Tibial artery (tissue), 4 donors: ENCODE results near the gene CDC5L.

Experiments used
- DNase-seq, 2 donors: peaks; one replicate each; pipeline ENCODE4 v3.0.0-alpha.2; 2019
- H3K27ac ChIP-seq, 2 donors: fragments of 200-600 bp; sonication (generic) in 1 of 2; 1 replicate in 1 of 2; 2 replicates in 1 of 2; pipeline ENCODE4 v1.5.1; 2018 to 2019; ENCODE audit warnings: mild to moderate bottlenecking in 1 of 2
- H3K27me3 ChIP-seq, 2 donors: fragments of 200-600 bp; sonication (generic) in 1 of 2; one replicate each; pipeline versions ENCODE4 v1.5.1 to v1.6.0; 2016 to 2019
- H3K36me3 ChIP-seq, 3 donors: fragments of 200-600 bp; sonication (generic) in 2 of 3; one replicate each; pipeline ENCODE4 v1.5.1; 2016 to 2019; ENCODE audit warnings: mild to moderate bottlenecking in 2 of 3
- H3K4me1 ChIP-seq, 4 donors: fragments of 200-600 bp; sonication (generic) in 2 of 4; 1 replicate in 3 of 4; 2 replicates in 1 of 4; pipeline ENCODE4 v1.5.1; 2016 to 2019
- H3K4me3 ChIP-seq, 2 donors: fragments of 200-600 bp; sonication (generic) in 1 of 2; 1 replicate in 1 of 2; 2 replicates in 1 of 2; pipeline ENCODE4 v1.5.1; 2018 to 2019; ENCODE audit warnings: mild to moderate bottlenecking in 2 of 2
- H3K9me3 ChIP-seq, 3 donors: fragments of 200-600 bp; sonication (generic) in 1 of 3; one replicate each; pipeline ENCODE4 v1.5.1; 2016 to 2019
- CTCF ChIP-seq, 2 experiments: fragments of 200-600 bp in 1 of 2; fragments of 450-650 bp in 1 of 2; IDR thresholded peaks; one replicate each; pipeline ENCODE4 v1.5.1; 2017 to 2019; ENCODE audit warnings: antibody characterized with exemption in 2 of 2, mild to moderate bottlenecking in 1 of 2, moderate library complexity in 1 of 2
- intact Hi-C: fragments of 100-400 bp; cut with DNase I; formaldehyde crosslinking; loops from one replicate; pipeline ENCODE4 v1.15.0; 2023; ENCODE audit warnings: low total_unique reads

Gene CDC5L

DNA sequence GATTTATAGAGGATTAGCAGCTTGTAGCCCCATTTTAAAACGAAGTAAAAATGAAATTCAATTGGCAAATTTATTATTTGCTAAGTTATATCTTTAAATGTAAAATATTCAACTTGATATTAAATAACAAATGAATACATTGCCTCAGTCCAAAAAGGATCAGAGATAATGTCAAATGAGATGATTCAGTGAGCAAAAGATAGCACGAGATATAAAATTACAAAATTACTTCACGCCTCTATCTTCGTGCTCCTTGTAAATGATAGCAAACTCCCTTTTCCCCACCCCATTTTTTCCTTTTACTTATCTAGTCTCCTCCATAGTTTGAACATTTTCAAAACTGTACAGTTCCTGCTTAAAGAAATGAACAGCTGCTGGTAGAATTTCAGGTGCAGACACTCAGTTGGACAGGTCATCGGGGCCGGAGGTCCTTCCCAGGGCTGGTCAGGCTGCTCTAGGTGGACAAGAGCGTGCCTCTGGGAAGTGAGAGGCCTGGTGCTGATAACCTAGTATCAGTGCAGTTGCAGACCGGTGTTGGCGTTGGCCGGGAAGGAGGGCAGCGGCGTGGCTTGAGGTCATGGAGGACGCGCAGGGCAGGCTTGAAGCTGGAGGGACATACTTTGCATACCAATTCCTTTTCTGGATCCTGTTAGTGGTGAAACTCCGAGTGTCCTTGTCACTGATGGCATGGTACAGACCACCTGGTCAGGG lies 83.9 kb downstream of the CDC5L start:
- Histone ChIP-seq H3K9me3 (no peaks in the 10 kb centered on the region), H3K27ac (no peak overlapping the region), H3K36me3 (no peaks in the 10 kb centered on the region), H3K4me3 (no peak overlapping the region), H3K27me3 (peaks cover 0 to 14% of the 10 kb centered on the region in 2 donors), H3K4me1 (peaks cover 0 to 7% (median 5%) of the 10 kb centered on the region in 4 donors)
- no peak for TF ChIP-seq CTCF (IDR thresholded peaks at IDR 0.05)
- no peak for DNase-seq
- intact Hi-C loops: loop anchor here (10.0 kb wide), 2 partner anchors 1243 to 1453 kb away; no protein-coding TSS in a partner anchor

- TF ChIP-seq CTCF (IDR thresholded peaks at IDR 0.05): no peak
- no peaks in the 10 kb centered on the region for H3K36me3 ChIP-seq
- no peak for DNase-seq
- H3K27me3 ChIP-seq: peaks cover 0 to 5% of the 10 kb centered on the region in 2 donors
- peaks cover 0 to 7% (median 5%) of the 10 kb centered on the region in 4 donors for H3K4me1 ChIP-seq
- no peaks in the 10 kb centered on the region for H3K9me3 ChIP-seq
- intact Hi-C loops: loop anchor here (10.0 kb wide), 2 partner anchors 1242 to 1452 kb away; no protein-coding TSS in a partner anchor
- H3K4me3 ChIP-seq: no peak overlapping the region
- H3K27ac ChIP-seq: no peak overlapping the region
Observed at GRCh38 chr6:44472250-44472945, 84.9 kb downstream of the CDC5L start.

DNA sequence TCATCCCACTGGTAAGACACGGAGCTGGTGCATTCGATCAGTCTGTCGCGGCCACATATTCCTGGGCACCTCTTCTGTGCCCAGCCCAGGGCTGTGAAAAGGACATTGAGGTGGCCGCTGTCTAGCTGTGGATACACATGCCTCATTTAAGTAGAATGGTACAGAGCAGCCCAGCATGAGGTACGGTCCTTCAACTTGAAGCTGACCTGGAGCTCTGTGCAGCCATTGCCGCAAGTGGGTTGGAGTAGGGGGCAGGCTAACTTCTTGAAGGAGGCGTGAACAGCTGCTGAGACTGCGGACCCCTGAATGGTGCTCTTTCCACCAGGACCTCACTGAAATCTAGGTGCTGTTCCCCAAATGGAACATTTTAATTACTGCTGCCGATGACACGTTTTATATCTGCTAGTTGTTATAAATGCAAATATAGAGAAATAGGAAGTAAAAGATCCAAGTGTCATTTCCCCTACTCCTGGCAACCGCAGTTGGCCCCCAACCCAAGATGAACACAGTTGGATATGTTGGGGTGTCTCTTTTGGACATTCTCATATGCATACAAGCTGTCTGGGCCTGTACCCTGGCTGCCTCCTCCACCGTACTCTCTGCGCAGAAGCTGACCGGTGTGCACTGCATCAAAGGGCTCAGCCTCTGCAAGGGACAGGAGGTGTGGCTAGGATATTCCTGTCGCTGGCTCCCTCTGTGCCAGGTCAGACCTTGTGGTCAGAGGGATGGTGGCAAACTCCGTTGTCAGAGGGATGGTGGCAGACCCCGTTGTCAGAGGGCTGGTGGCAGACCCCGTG lies 86.1 kb downstream of the CDC5L start:
- no peak for DNase-seq
- Histone ChIP-seq H3K4me1 (peaks cover 0 to 7% (median 5%) of the 10 kb centered on the region in 4 donors), H3K27ac (no peak overlapping the region), H3K36me3 (no peaks in the 10 kb centered on the region), H3K27me3 (peaks cover 0 to 5% of the 10 kb centered on the region in 2 donors), H3K9me3 (no peaks in the 10 kb centered on the region), H3K4me3 (no peak overlapping the region)
- intact Hi-C loops: loop anchor here (10.0 kb wide), 2 partner anchors 1241 to 1451 kb away; no protein-coding TSS in a partner anchor
- no peak for TF ChIP-seq CTCF (IDR thresholded peaks at IDR 0.05)

- H3K27ac ChIP-seq: no peak overlapping the region
- peaks cover 0 to 7% (median 5%) of the 10 kb centered on the region in 4 donors for H3K4me1 ChIP-seq
- no peak for TF ChIP-seq CTCF (IDR thresholded peaks at IDR 0.05)
- no peak overlapping the region for H3K4me3 ChIP-seq
- H3K27me3 ChIP-seq: peaks cover 0 to 5% of the 10 kb centered on the region in 2 donors
- no peak for DNase-seq
- no peaks in the 10 kb centered on the region for H3K9me3 ChIP-seq
- no peaks in the 10 kb centered on the region for H3K36me3 ChIP-seq
- intact Hi-C loops: loop anchor here (10.0 kb wide), 2 partner anchors 1241 to 1451 kb away; no protein-coding TSS in a partner anchor
Observed at GRCh38 chr6:44474190-44474631, 86.7 kb downstream of the CDC5L start.

DNA sequence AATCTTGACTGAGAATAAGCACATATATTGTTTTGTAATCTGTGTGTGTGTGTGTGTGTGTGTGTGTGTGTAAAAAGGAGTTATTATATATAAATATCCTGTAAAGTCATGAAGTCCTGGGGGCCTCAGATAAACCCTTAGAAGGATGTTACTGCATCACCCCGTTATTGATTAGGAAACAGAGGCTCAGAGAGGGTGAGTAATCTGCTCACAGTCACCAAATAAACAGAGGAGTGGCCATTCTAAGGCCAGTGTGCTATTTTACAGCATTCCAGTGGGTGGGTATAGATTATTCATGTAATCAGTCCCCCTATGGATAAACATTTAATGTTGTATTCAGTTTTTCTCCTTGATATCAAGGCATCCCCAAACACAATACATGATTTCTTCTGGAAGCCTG lies 87.1 kb downstream of the CDC5L start:
- DNase-seq: no peak
- no peaks in the 10 kb centered on the region for H3K9me3 ChIP-seq
- H3K4me3 ChIP-seq: no peak overlapping the region
- H3K27ac ChIP-seq: no peak overlapping the region
- no peak for TF ChIP-seq CTCF (IDR thresholded peaks at IDR 0.05)
- intact Hi-C loops: loop anchor here (10.0 kb wide), 2 partner anchors 1240 to 1450 kb away; no protein-coding TSS in a partner anchor
- peaks cover 0 to 4% of the 10 kb centered on the region in 2 donors for H3K27me3 ChIP-seq
- peaks cover 0 to 7% (median 5%) of the 10 kb centered on the region in 4 donors for H3K4me1 ChIP-seq
- no peaks in the 10 kb centered on the region for H3K36me3 ChIP-seq
